Measurements from ENCODE around the gene SLC4A5.

- no peak for TF ChIP-seq CTCF (tag by site-specific recombination; IDR thresholded peaks at IDR 0.05)
- TF ChIP-seq ZNF561 (tag by site-specific recombination; IDR thresholded peaks at IDR 0.05; ENCODE audit: borderline replicate concordance): no peak
- no peak for TF ChIP-seq ZNF449 (tag by site-specific recombination; IDR thresholded peaks at IDR 0.05)
- no peak for TF ChIP-seq ZNF645 (tag by site-specific recombination; IDR thresholded peaks at IDR 0.05)
- TF ChIP-seq ZNF274 (IDR thresholded peaks at IDR 0.05; ENCODE audit: low read length): no peak
- no peak for TF ChIP-seq ZNF274 (tag by site-specific recombination; IDR thresholded peaks at IDR 0.05; ENCODE audit: borderline replicate concordance)
- no peak for TF ChIP-seq ZFP69B (tag by site-specific recombination; IDR thresholded peaks at IDR 0.05)
- TF ChIP-seq ZNF423 (tag by site-specific recombination; IDR thresholded peaks at IDR 0.05): no peak
- TF ChIP-seq ZNF830 (tag by site-specific recombination; IDR thresholded peaks at IDR 0.05; ENCODE audit: low read depth): no peak
- no peak for TF ChIP-seq REST (tag by site-specific recombination; IDR thresholded peaks at IDR 0.05)
- no peak for TF ChIP-seq ZXDB (tag by site-specific recombination; IDR thresholded peaks at IDR 0.05)
Observed at GRCh38 chr2:74219846-74220486, 123.2 kb downstream of the SLC4A5 start.

Data from HEK293 (cell line).